Measurements from ENCODE around the gene CST4.
"Not testable (repeated sequence)": the region's sequence is repeated elsewhere in the genome, so short reads cannot be mapped to it uniquely, and the experiment has no call there.

The CST4 gene

GRCh38 chr20:23689399-23689690 is 507 bp upstream of the CST4 start:
- DNase-seq (ENCODE audit: low read depth, low spot score), result no peak

- no peak for DNase-seq (ENCODE audit: low read depth, low spot score)
These were observed 852 bp downstream of the CST4 start for GRCh38 chr20:23687986-23688385.

- no peak for DNase-seq (ENCODE audit: low read depth, low spot score)
These were observed 2.6 kb downstream of the CST4 start for GRCh38 chr20:23686046-23686750.

- not testable (repeated sequence) for DNase-seq (ENCODE audit: low read depth, low spot score)
These were observed 3.3 kb downstream of the CST4 start for GRCh38 chr20:23685529-23685896.

GRCh38 chr20:23684261-23684660 is 4.6 kb downstream of the CST4 start:
- no peak for DNase-seq (ENCODE audit: low read depth, low spot score)

GRCh38 chr20:23683807-23684206 is 5.0 kb downstream of the CST4 start:
- DNase-seq (ENCODE audit: low read depth, low spot score), result no peak

GRCh38 chr20:23683281-23683680 is 5.6 kb downstream of the CST4 start:
- DNase-seq (ENCODE audit: low read depth, low spot score), result no peak

- no peak for DNase-seq (ENCODE audit: low read depth, low spot score)
These were observed 8.7 kb downstream of the CST4 start for GRCh38 chr20:23680146-23680545.

- DNase-seq (ENCODE audit: low read depth, low spot score), result no peak
These were observed 9.4 kb downstream of the CST4 start for GRCh38 chr20:23679133-23680092.

GRCh38 chr20:23673209-23673608 is 15.6 kb downstream of the CST4 start:
- no peak for DNase-seq (ENCODE audit: low read depth, low spot score)

- DNase-seq (ENCODE audit: low read depth, low spot score), result no peak
These were observed 16.7 kb downstream of the CST4 start for GRCh38 chr20:23672158-23672557.

GRCh38 chr20:23671479-23671878 is 17.4 kb downstream of the CST4 start:
- no peak for DNase-seq (ENCODE audit: low read depth, low spot score)

- DNase-seq (ENCODE audit: low read depth, low spot score), result no peak
These were observed 18.5 kb downstream of the CST4 start for GRCh38 chr20:23670361-23670760.

- no peak for DNase-seq (ENCODE audit: low read depth, low spot score)
These were observed 19.0 kb downstream of the CST4 start for GRCh38 chr20:23669866-23670265.

- no peak for DNase-seq (ENCODE audit: low read depth, low spot score)
These were observed 19.5 kb downstream of the CST4 start for GRCh38 chr20:23669327-23669726.

- no peak for DNase-seq (ENCODE audit: low read depth, low spot score)
These were observed 20.3 kb downstream of the CST4 start for GRCh38 chr20:23668477-23668951.

- no peak for DNase-seq (ENCODE audit: low read depth, low spot score)
These were observed 21.2 kb downstream of the CST4 start for GRCh38 chr20:23667666-23668065.

GRCh38 chr20:23666698-23667097 is 22.1 kb downstream of the CST4 start:
- DNase-seq (ENCODE audit: low read depth, low spot score), result no peak

GRCh38 chr20:23666189-23666588 is 22.6 kb downstream of the CST4 start:
- no peak for DNase-seq (ENCODE audit: low read depth, low spot score)

- no peak for DNase-seq (ENCODE audit: low read depth, low spot score)
These were observed 23.9 kb downstream of the CST4 start for GRCh38 chr20:23664954-23665353.

GRCh38 chr20:23664046-23664445 is 24.8 kb downstream of the CST4 start:
- DNase-seq (ENCODE audit: low read depth, low spot score), result not testable (repeated sequence)

GRCh38 chr20:23663180-23663579 is 25.7 kb downstream of the CST4 start:
- DNase-seq (ENCODE audit: low read depth, low spot score), result no peak

GRCh38 chr20:23662276-23662870 is 26.5 kb downstream of the CST4 start:
- no peak for DNase-seq (ENCODE audit: low read depth, low spot score)
